Fibroblast of mammary gland (primary cell): ENCODE results near the gene HS2ST1.

Experiments used
- DNase-seq: peaks from one replicate; pipeline ENCODE4 v3.0.0-alpha.2; 2010; ENCODE audit warnings: low read depth
- H3K4me3 ChIP-seq: 2 replicates; pipeline ENCODE4 v1.5.1; 2011; ENCODE audit warnings: low read depth, mild to moderate bottlenecking, low read length, moderate library complexity; ENCODE audit not compliant: control insufficient read depth
- TF ChIP-seq, protein P1 (sequence below): conservative IDR thresholded peaks from 2 replicates; pipeline ENCODE4 v1.5.1; 2011; ENCODE audit warnings: low read depth, low read length, inconsistent platforms; ENCODE audit not compliant: control insufficient read depth, insufficient read depth

The HS2ST1 gene

DNA sequence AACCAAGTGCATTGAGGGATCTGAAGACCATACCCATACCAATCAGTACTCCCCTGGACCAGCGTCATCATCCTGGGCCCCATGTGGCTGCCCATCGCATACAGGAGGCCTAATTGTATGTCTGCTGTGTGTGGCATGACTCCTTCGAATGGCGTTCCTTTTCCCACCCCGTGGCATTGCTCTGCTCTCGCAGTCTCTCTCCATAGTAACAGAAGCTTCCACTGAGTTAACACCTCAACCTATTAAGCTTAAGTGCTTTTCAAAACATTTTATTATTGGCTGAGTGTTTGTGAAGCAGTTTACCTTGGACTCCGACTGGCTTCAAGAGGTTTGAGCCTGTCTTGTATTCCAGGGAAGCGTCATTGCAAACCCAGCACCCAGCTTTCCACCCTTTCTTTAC, 227.1 kb downstream of the HS2ST1 start:
- TF ChIP-seq, protein P1, sequence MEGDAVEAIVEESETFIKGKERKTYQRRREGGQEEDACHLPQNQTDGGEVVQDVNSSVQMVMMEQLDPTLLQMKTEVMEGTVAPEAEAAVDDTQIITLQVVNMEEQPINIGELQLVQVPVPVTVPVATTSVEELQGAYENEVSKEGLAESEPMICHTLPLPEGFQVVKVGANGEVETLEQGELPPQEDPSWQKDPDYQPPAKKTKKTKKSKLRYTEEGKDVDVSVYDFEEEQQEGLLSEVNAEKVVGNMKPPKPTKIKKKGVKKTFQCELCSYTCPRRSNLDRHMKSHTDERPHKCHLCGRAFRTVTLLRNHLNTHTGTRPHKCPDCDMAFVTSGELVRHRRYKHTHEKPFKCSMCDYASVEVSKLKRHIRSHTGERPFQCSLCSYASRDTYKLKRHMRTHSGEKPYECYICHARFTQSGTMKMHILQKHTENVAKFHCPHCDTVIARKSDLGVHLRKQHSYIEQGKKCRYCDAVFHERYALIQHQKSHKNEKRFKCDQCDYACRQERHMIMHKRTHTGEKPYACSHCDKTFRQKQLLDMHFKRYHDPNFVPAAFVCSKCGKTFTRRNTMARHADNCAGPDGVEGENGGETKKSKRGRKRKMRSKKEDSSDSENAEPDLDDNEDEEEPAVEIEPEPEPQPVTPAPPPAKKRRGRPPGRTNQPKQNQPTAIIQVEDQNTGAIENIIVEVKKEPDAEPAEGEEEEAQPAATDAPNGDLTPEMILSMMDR, result no peak
- no peak overlapping the region for H3K4me3 ChIP-seq
- no peak for DNase-seq

GRCh38 chr1:87143413-87144135, 229.1 kb downstream of the HS2ST1 start:
- TF ChIP-seq, protein P1, result no peak
- DNase-seq, result no peak
- no peak overlapping the region for H3K4me3 ChIP-seq

DNA sequence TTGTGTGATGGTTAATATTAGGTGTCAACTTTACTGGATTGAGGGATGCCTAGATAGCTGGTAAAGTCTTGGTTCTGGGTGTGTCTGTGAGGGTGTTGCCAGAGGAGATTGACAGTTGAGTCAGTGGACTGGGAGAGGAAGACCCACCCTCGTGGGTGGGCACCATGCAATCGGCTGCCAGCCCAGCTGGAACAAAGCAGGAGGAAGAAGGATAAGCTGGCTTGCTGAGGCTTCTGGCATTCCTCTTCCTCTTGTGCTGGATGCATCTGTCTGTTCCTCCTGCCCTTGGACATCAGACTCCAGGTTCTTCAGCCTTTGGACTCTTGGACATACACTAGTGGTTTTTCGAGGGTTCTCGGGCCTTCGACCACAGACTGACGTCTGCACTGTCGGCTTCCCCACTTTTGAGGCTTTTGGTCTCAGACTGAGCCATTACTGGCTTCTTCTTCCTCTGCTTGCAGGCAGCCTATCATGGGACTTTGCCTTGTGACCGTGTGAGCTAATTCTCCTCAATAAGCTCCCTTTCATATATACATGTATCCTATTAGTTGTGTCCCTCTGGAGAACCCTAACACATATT, 230.0 kb downstream of the HS2ST1 start:
- TF ChIP-seq, protein P1, result no peak
- no peak overlapping the region for H3K4me3 ChIP-seq
- no peak for DNase-seq

- TF ChIP-seq, protein P1, result no peak
- no peak for DNase-seq
- no peak overlapping the region for H3K4me3 ChIP-seq
These were observed 230.5 kb downstream of the HS2ST1 start for GRCh38 chr1:87144981-87145380.

- no peak overlapping the region for H3K4me3 ChIP-seq
- DNase-seq, result no peak
- TF ChIP-seq, protein P1, result no peak
These were observed 232.1 kb downstream of the HS2ST1 start for GRCh38 chr1:87146538-87146937.

- DNase-seq, result no peak
- TF ChIP-seq, protein P1, result no peak
- H3K4me3 ChIP-seq, result no peak overlapping the region
These were observed 232.6 kb downstream of the HS2ST1 start for GRCh38 chr1:87146986-87147385.
